Retinal pigment epithelial cell (primary cell): ENCODE results near the gene AKR7A2.

ENCODE experiments used
- DNase-seq: peaks from one replicate; pipeline ENCODE4 v3.0.0-alpha.2; 2010; ENCODE audit warnings: low read depth
- H3K4me3 ChIP-seq: 2 replicates; pipeline ENCODE4 v1.5.1; 2011; ENCODE audit warnings: mild to moderate bottlenecking, low read length, control low read depth, moderate library complexity
- CTCF ChIP-seq: conservative IDR thresholded peaks from 2 replicates; pipeline ENCODE4 v1.5.1; 2011; ENCODE audit warnings: low read depth, low read length, control low read depth, inconsistent platforms

The AKR7A2 gene

GRCh38 chr1:19325958-19326747 is 14.2 kb upstream of the AKR7A2 start:
- DNase-seq: no peak
- no peak for TF ChIP-seq CTCF

GRCh38 chr1:19325368-19325957 is 13.5 kb upstream of the AKR7A2 start:
- DNase-seq: no peak
- no peak for TF ChIP-seq CTCF
- H3K4me3 ChIP-seq: no peak overlapping the region

More at GRCh38 chr1:19325958-19326747, 14.2 kb upstream of the AKR7A2 start:
- H3K4me3 ChIP-seq: no peak overlapping the region

- no peak overlapping the region for H3K4me3 ChIP-seq
- TF ChIP-seq CTCF: no peak
- DNase-seq: no peak
Measured at GRCh38 chr1:19324665-19324990, 12.7 kb upstream of the AKR7A2 start.

- DNase-seq: no peak
- no peak overlapping the region for H3K4me3 ChIP-seq
- no peak for TF ChIP-seq CTCF
Measured at GRCh38 chr1:19323987-19324664, 12.2 kb upstream of the AKR7A2 start.

GRCh38 chr1:19322481-19322880 is 10.5 kb upstream of the AKR7A2 start:
- no peak for DNase-seq
- no peak overlapping the region for H3K4me3 ChIP-seq
- no peak for TF ChIP-seq CTCF

- H3K4me3 ChIP-seq: no peak overlapping the region
- no peak for DNase-seq
- TF ChIP-seq CTCF: no peak
Measured at GRCh38 chr1:19321071-19321470, 9.1 kb upstream of the AKR7A2 start.
